SK-N-SH (cell line): ENCODE results near the gene RHCE.
A peak's percentile ranks its signal among the peaks of the same experiment; 100 is the strongest.
"Not testable (repeated sequence)": the region's sequence is repeated elsewhere in the genome, so short reads cannot be mapped to it uniquely, and the experiment has no call there.

Experiments used
- CTCF ChIP-seq: fragments of 200-600 bp; sonication (generic); IDR thresholded peaks from 2 replicates; pipeline ENCODE4 v1.6.1; 2017; ENCODE audit warnings: antibody characterized with exemption, mild to moderate bottlenecking, moderate library complexity
- FOSL2 ChIP-seq: IDR thresholded peaks from 2 replicates; pipeline ENCODE4 v1.4.0; 2012; ENCODE audit warnings: low read depth, mild to moderate bottlenecking, moderate library complexity, borderline replicate concordance
- FOXJ3 ChIP-seq: sonication (generic); formaldehyde crosslinking; IDR thresholded peaks from 2 replicates; pipeline ENCODE4 v1.5.1; 2020; ENCODE audit warnings: mild to moderate bottlenecking, missing genetic modification reagents
- GABPA ChIP-seq: IDR thresholded peaks from 2 replicates; pipeline ENCODE4 v1.4.0; 2012; ENCODE audit warnings: low read depth, mild to moderate bottlenecking
- JUND ChIP-seq: IDR thresholded peaks from 2 replicates; pipeline ENCODE4 v1.4.0; 2012
- MAX ChIP-seq: IDR thresholded peaks from 2 replicates; pipeline ENCODE4 v1.4.0; 2012; ENCODE audit warnings: low read depth
- NFIC ChIP-seq: IDR thresholded peaks from 2 replicates; pipeline ENCODE4 v1.4.0; 2012; ENCODE audit warnings: borderline replicate concordance
- POLR2AphosphoS5 ChIP-seq: IDR thresholded peaks from 2 replicates; pipeline ENCODE4 v1.6.1; 2012; ENCODE audit warnings: low read depth, low read length
- RFX5 ChIP-seq: IDR thresholded peaks from 2 replicates; pipeline ENCODE4 v1.6.1; 2012; ENCODE audit warnings: mild to moderate bottlenecking, improper control_type of control experiment, low read length
- USF1 ChIP-seq: IDR thresholded peaks from 2 replicates; pipeline ENCODE4 v1.4.0; 2012; ENCODE audit warnings: low read depth, borderline replicate concordance
- YY1 ChIP-seq: IDR thresholded peaks from 2 replicates; pipeline ENCODE4 v1.4.0; 2012; ENCODE audit warnings: low read depth, mild to moderate bottlenecking
- ZBTB33 ChIP-seq: IDR thresholded peaks from 2 replicates; pipeline ENCODE4 v1.4.0; 2012; ENCODE audit warnings: low read depth, borderline replicate concordance

GRCh38 chr1:25371757-25372156 lies 48.9 kb downstream of the RHCE start:
- not testable (repeated sequence) for TF ChIP-seq FOSL2; GABPA; POLR2AphosphoS5; CTCF; ZBTB33; FOXJ3 (CRISPR knock-in tag); RFX5; YY1; USF1
- peak; percentile 53; the same call in 1 of the 2 replicates for TF ChIP-seq NFIC
- peak; percentile 63 for TF ChIP-seq MAX
- TF ChIP-seq JUND: peak; percentile 66
